Stimulated activated naive CD8-positive, alpha-beta T cell treated with anti-CD3 and anti-CD28 coated beads, Interleukin-15, amount 100 ng/mL, for 72 hours (primary cell): ENCODE results near the gene CFHR2.
"Not testable (repeated sequence)": the region's sequence is repeated elsewhere in the genome, so short reads cannot be mapped to it uniquely, and the experiment has no call there.

ENCODE experiments used
- ATAC-seq: fragments of 150-1000 bp; cut with Tn5 transposase; 2 replicates; pipeline ENCODE4 v1.10.0; 2021; ENCODE audit warnings: mild to moderate bottlenecking, moderate library complexity
- DNase-seq, 2 donors: peaks; one replicate each; pipeline ENCODE4 v3.0.0; 2021 to 2022
- H3K27ac Mint-ChIP-seq, 2 donors: one replicate each; pipeline ENCODE4 v1.8.0; 2022; ENCODE audit warnings: mild to moderate bottlenecking in 2 of 2, mixed read lengths in 2 of 2, moderate library complexity in 2 of 2
- H3K27me3 Mint-ChIP-seq: one replicate; pipeline ENCODE4 v1.8.0; 2022; ENCODE audit warnings: mixed read lengths
- H3K4me1 Mint-ChIP-seq: one replicate; pipeline ENCODE4 v1.8.0; 2022; ENCODE audit warnings: mild to moderate bottlenecking, mixed read lengths
- H3K4me3 Mint-ChIP-seq, 2 donors: one replicate each; pipeline ENCODE4 v1.8.0; 2022; ENCODE audit warnings: mild to moderate bottlenecking in 2 of 2, mixed read lengths in 2 of 2, moderate library complexity in 1 of 2
- H3K9me3 Mint-ChIP-seq, 2 donors: one replicate each; pipeline ENCODE4 v1.8.0; 2022; ENCODE audit warnings: mixed read lengths in 2 of 2

The CFHR2 gene

DNA sequence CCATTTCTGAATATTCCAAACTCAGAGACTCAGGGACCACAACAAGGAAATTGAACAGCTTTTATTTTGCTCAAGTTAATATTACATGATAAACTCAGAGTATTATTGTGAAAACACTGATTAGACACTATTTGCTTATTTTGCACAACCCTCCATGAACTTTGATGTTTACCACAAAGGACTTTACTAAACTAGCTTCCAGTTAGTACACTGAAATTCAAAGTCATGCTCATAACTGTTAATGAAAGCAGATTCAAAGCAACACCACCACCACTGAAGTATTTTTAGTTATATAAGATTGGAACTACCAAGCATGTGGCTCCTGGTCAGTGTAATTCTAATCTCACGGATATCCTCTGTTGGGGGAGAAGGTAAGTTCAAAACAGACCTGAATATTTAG lies at the start of gene CFHR2:
CFHR2 (plus strand) TSS at position 171 of the 400 bp plus-strand sequence; CDS start at position 314, 143 bp downstream.
- H3K27me3 Mint-ChIP-seq, H3K9me3 Mint-ChIP-seq, ATAC-seq, DNase-seq, H3K4me1 Mint-ChIP-seq, H3K27ac Mint-ChIP-seq, H3K4me3 Mint-ChIP-seq: not testable (repeated sequence)

DNA sequence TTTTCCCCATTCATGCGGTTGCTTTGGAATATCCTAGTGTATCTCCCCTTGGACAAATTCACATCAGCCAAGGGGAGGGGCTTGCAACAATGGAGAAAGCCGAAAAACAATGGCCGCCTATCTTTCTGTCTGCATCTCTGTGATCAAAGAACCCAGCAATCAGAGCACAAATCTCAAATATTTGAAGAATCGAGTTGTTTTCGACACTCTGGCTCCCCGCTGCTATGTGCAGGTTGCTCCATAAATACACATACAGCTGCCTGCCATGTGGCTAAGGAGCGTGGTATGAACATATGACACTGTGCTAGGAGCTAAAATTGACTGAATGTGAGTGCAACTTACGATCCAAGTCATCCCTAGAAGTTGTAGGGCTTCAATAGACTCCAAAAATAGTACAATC lies 47.2 kb upstream of the CFHR2 start:
- DNase-seq (no peak), ATAC-seq (no peak)
- Mint-ChIP-seq H3K4me1 (no peaks in the 10 kb centered on the region), H3K9me3 (no peaks in the 10 kb centered on the region), H3K27ac (no peak overlapping the region), H3K4me3 (no peak overlapping the region), H3K27me3 (peaks cover 21% of the 10 kb centered on the region)

DNA sequence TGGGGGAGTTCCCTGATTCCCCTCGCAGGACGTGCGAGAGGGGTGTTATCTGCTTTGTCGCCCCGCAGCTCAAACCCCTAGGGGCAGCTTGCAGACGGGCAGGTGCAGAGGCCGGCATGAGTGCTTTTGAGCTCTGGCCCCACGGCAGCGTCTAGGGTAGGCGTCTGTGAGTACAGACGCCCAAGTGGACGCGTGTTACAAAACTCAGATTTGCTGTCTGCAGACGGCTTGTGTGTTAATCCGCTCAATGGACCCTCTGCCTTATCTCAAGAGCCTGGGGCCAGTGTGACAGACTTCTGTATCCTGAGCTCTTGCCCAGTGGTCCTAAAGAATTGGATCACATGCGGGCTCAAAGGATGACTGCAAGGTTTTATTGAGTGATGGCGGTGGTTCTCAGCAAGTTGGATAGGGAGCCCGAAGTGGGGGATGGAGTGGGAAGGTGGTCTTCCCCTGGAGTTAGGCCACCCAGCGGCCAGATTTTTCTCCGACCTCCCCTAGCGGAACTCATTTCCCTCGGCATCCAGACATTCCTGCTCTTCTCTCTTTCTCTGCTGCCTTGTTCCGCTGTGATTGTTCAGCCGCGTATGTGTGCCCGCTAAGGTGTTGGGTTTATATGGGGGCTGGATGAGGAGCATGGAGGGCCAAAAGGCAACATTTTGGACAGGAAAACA lies 46.2 kb upstream of the CFHR2 start:
- no peak overlapping the region for H3K27ac Mint-ChIP-seq
- H3K4me1 Mint-ChIP-seq: no peaks in the 10 kb centered on the region
- DNase-seq: no peak
- no peak for ATAC-seq
- H3K9me3 Mint-ChIP-seq: no peaks in the 10 kb centered on the region
- no peak overlapping the region for H3K4me3 Mint-ChIP-seq
- peaks cover 21% of the 10 kb centered on the region for H3K27me3 Mint-ChIP-seq

DNA sequence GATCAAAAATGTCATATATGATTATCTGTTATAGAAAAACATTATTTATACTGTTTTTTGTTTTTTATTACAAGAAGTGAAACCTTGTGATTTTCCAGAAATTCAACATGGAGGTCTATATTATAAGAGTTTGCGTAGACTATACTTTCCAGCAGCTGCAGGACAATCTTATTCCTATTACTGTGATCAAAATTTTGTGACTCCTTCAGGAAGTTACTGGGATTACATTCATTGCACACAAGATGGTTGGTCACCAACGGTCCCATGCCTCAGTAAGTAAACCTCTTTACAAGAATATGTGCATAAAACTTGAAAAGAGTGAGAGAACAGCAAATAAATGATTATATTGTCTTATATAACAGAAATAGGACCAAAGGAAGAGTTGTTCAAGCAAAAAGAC lies 41.2 kb upstream of the CFHR2 start:
- no peak for ATAC-seq
- Mint-ChIP-seq H3K9me3 (no peaks in the 10 kb centered on the region), H3K27ac (no peak overlapping the region), H3K4me3 (no peak overlapping the region), H3K4me1 (no peaks in the 10 kb centered on the region), H3K27me3 (peaks cover 8% of the 10 kb centered on the region)
- DNase-seq: no peak

DNA sequence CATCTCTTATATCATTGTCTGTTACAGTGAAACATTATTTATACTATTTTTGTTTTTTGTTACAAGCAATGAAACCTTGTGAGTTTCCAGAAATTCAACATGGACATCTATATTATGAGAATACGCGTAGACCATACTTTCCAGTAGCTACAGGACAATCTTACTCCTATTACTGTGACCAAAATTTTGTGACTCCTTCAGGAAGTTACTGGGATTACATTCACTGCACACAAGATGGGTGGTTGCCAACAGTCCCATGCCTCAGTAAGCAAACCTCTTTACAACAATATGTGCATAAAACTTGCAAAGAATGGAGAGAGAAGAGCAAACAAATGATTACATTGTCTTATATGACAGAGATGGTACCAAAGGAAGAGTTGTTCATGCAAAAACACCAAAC lies 33.3 kb upstream of the CFHR2 start:
- Mint-ChIP-seq H3K4me3 (no peak overlapping the region), H3K4me1 (no peaks in the 10 kb centered on the region), H3K9me3 (no peaks in the 10 kb centered on the region), H3K27ac (no peak overlapping the region), H3K27me3 (no peaks in the 10 kb centered on the region)
- DNase-seq (no peak), ATAC-seq (no peak)

DNA sequence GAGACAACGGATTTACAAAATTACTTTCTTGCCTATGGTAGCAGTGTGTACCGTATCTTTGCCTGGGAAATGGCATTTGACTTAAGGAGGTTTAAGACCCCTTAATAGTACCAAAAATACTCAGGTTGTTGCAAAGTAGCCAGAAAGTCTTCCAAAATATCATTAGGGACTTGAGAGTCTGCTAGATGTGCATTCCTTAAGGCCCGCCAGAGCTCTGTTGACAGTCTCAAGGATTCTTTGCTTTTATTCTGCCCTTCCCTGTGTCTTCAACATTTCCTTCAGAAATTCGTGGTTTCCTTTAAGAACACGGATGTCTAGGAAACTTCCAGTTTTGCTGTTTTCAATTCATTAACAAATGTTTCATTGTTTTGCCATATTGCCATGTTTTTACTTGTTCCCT lies 31.3 kb upstream of the CFHR2 start:
- not testable (repeated sequence) for H3K4me3 Mint-ChIP-seq, H3K27me3 Mint-ChIP-seq, ATAC-seq, H3K4me1 Mint-ChIP-seq, DNase-seq, H3K27ac Mint-ChIP-seq, H3K9me3 Mint-ChIP-seq

DNA sequence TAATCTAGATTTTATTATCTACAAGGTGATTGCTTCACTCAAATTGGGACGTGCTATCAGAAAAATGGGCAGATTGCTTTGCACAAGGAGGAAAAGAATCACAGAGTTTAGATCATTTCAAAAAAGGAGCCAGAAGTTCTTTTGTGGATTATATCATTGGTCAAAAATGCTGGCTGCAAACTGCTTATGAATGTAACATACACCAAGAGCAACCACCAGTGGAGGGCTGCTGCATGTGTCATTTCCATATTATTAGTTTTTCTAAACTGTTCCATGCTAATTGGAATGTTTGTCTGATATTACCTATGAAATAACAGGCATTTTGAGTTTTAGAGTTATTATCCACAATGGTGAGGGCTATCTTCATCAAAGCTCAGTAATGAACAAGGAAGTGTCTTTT lies 16.7 kb upstream of the CFHR2 start:
- not testable (repeated sequence) for H3K27me3 Mint-ChIP-seq, DNase-seq, H3K27ac Mint-ChIP-seq, H3K4me3 Mint-ChIP-seq, ATAC-seq, H3K9me3 Mint-ChIP-seq, H3K4me1 Mint-ChIP-seq

DNA sequence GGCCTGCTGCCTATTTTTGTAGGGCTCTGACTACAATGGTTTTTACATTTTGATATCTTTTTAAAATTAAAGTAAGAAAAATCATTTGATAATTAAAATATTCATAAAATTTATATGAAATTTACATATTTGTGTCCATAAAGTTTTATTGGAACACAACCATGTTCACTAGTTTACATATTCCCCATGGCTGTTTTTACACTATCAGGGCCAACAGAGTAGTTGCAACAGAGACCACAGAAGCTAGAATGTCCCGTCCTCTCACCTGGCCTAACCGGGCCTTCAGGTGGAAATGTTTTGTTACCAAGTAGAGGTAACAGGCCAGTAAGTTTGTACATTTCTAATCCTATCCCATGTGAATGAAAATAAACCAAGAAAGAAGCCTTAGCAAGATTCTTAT lies 10.7 kb upstream of the CFHR2 start:
- not testable (repeated sequence) for DNase-seq

DNA sequence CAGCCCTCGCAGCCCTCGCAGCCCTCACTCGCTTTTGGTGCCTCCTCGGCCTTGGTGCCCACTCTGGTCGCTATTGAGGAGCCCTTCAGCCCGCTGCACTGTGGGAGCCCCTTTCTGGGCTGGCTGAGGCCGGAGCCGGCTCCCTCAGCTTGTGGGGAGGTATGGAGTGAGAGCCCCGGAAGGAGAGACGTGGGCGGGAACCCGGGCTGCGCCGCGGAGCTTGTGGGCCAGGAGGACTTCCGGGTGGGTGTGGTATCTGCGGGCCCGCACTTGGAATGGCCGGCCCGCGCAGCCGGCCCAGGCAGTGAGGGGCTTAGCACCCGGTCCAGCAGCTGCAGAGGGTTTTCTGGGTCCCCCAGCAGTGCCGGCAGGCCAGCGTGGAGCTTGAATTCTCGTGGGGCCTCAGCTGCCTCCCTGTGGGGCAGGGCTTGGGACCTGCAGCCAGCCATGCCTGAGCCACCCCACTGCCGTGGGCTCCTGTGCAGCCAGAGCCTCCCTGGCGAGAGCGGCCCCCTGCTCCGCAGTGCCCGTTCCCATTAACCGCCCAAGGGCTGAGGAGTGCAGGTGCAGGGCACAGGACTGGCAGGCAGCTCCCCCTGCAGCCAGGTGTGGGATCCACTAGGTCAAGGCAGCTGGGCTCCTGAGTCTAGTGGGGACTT lies 9.9 kb upstream of the CFHR2 start:
- Mint-ChIP-seq H3K9me3 (no peaks in the 10 kb centered on the region), H3K4me1 (no peaks in the 10 kb centered on the region), H3K27ac (no peak overlapping the region), H3K27me3 (no peaks in the 10 kb centered on the region), H3K4me3 (no peak overlapping the region)
- DNase-seq (no peak), ATAC-seq (peak; percentile 37)

More for the DNA sequence above, 10.7 kb upstream of the CFHR2 start:
- not testable (repeated sequence) for H3K27me3 Mint-ChIP-seq, H3K4me1 Mint-ChIP-seq, H3K9me3 Mint-ChIP-seq, H3K4me3 Mint-ChIP-seq, ATAC-seq, H3K27ac Mint-ChIP-seq

DNA sequence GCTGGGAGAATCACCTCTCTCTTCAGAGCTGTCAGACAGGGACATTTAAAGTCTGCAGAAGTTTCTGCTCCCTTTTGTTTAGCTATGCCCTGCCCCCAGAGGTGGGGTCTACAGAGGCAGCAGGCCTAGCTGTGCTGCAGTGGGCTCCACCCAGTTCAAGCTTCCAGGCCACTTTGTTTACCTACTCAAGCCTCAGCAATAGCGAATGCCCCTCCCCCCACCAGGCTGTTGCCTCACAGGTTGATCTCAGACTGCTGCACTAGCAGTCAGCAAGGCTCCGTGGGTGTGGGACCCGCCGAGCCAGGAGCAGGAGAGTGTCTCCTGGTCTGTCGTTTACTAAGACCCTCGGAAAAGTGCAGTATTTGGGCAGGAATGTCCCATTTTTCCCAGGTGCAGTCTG lies 2.1 kb upstream of the CFHR2 start:
- not testable (repeated sequence) for H3K9me3 Mint-ChIP-seq, H3K27ac Mint-ChIP-seq, H3K27me3 Mint-ChIP-seq, DNase-seq, H3K4me3 Mint-ChIP-seq, ATAC-seq, H3K4me1 Mint-ChIP-seq

DNA sequence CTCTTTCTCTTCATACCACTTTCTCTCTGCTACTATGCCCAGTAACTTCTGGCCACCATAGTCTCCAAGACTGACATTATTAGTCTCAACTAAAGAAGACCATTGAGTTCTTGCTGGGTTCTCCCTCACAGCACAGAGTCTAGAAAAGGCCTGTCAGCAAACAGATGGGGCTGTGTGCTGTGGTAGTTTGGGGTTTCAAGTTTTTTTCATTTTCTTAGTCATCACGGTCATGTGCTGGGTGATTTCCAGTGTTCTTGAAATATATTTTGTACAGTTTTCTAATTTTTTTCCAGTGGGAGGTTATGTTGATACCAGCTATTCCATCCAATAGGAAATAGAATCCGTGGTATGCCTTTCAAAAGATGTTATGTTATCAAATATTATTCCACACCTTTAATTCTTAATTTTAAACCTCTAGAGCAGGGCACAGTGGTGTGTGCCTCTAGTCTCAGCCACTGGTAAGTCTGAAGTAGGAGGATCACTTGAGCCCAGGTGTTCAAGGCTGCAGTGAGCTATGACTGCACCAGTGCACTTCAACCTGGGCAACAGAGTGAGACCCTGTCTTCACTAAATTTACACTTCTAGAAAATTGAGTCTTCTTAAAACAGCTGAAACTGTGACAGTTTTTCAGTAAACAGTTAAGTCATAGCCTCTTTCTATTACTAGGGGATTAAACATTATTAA lies 8.3 kb downstream of the CFHR2 start:
- Mint-ChIP-seq H3K9me3 (peaks cover 0 to 6% of the 10 kb centered on the region in 2 donors), H3K4me3 (no peak overlapping the region), H3K4me1 (no peaks in the 10 kb centered on the region), H3K27me3 (no peaks in the 10 kb centered on the region), H3K27ac (no peak overlapping the region)
- no peak for DNase-seq
- no peak for ATAC-seq

DNA sequence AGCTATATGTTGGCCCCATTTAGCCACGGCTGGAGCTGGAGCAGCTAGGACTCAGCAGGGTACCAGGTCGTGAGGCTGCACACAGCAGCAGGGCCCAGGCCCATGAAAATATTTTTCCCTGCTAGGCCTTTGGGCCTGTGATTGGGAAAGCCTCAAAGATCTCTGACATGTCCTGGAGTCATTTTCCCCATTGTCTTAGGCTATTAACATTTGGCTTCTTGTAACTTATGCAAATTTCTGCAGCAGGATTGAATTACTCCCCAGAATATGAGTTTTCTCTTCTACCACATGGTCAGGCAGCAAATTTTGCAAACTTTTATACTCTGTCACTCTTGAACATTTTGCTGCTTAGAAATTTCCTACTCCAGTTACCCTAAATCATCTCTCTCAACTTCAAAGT lies 11.2 kb downstream of the CFHR2 start:
- Mint-ChIP-seq H3K9me3 (peaks cover 0 to 6% of the 10 kb centered on the region in 2 donors), H3K27ac (no peak overlapping the region), H3K27me3 (no peaks in the 10 kb centered on the region), H3K4me1 (no peaks in the 10 kb centered on the region), H3K4me3 (no peak overlapping the region)
- DNase-seq (no peak), ATAC-seq (no peak)

DNA sequence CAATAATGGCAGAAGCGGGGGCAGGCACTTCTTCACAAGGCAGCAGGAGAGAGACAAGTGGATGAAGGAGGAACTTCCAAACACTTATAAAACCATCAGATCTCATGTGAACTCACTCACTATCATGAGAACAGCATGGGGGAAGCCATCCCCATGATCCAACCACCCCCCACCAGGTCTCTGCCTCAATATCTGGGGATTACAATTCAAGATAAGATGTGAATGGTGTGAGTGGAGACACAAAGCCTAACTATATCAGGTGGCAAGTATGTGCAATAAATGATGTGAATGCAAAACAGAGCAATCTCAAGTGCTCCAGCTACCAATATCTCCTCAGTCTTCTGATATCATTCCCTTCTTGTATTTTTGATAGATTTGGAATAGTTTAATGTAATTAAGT lies 12.4 kb downstream of the CFHR2 start:
- no peaks in the 10 kb centered on the region for H3K4me1 Mint-ChIP-seq
- ATAC-seq (no peak), DNase-seq (no peak)
- H3K9me3 Mint-ChIP-seq: peaks cover 0 to 6% of the 10 kb centered on the region in 2 donors
- H3K4me3 Mint-ChIP-seq: no peak overlapping the region
- H3K27ac Mint-ChIP-seq: no peak overlapping the region
- H3K27me3 Mint-ChIP-seq: no peaks in the 10 kb centered on the region

DNA sequence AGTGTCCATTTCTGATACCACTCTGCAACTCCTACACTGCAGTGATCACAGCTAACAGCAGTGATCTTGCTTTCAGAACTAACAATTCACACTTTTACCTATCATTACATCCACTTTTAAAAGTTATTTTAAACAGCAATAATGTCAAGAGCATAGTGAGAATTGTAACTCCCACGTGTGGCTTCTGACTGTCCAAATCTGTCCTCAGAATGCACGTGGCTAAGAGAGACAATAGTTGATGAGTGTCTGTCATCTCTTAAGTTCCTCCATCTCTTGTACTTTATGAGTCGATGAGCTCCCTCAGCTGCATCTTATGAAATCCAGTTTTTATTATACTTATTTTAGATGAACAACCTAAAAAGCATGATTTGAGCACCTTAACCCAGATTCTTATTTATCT lies 17.3 kb downstream of the CFHR2 start:
- Mint-ChIP-seq H3K9me3 (no peaks in the 10 kb centered on the region), H3K27me3 (no peaks in the 10 kb centered on the region), H3K27ac (no peak overlapping the region), H3K4me3 (no peak overlapping the region), H3K4me1 (no peaks in the 10 kb centered on the region)
- DNase-seq: no peak
- ATAC-seq: no peak

DNA sequence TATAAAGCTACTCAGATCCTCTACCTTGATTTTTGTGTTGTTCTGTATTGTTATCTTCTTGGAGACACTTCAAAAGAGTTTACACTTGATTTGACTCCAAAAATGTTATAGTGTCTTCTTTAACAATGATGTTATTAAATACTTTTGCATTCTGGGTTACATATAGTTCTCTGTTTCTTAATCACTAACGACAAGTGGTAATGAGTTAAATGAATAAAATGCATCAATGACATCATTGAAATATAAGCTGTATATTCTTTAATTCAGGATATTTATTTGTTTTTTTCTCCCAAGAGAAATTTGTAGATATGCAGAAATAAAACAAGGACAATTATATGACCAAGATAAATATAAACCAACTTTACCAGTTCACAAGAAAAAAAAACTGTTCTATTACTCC lies 26.6 kb downstream of the CFHR2 start:
- Mint-ChIP-seq H3K27ac (no peak overlapping the region), H3K4me1 (no peaks in the 10 kb centered on the region), H3K27me3 (no peaks in the 10 kb centered on the region), H3K4me3 (no peak overlapping the region), H3K9me3 (no peaks in the 10 kb centered on the region)
- ATAC-seq (no peak), DNase-seq (no peak)

DNA sequence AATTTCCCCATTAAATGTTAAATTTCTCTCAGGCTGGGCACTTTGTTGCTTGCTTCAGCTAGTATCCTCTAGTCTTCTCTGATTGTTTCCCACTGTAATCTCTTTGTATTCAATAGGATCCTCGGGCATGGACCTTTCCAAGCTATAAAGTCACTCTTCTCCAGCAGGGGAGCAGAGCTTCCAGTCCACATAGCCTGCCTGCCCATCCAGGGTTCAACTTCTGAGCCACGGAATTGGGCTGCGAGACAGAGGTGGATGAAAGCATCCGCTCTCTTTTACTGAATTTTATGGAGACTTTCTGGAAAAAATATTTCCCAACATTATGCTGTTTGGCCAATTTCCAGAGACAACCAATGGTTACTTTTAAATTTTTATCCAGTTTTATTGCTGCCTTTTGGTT lies 32.7 kb downstream of the CFHR2 start:
- Mint-ChIP-seq H3K4me1 (no peaks in the 10 kb centered on the region), H3K4me3 (no peak overlapping the region), H3K9me3 (no peaks in the 10 kb centered on the region), H3K27me3 (no peaks in the 10 kb centered on the region), H3K27ac (no peak overlapping the region)
- DNase-seq (no peak), ATAC-seq (no peak)
